HG03159 (cell line): Measurements from ENCODE around the gene RPS2.
A peak's percentile ranks its signal among the peaks of the same experiment; 100 is the strongest.

ENCODE experiments used
- ATAC-seq: cut with Tn5 transposase; IDR thresholded peaks from one replicate; pipeline ENCODE4 v1.9.1; 2021; ENCODE audit warnings: mild to moderate bottlenecking, moderate library complexity; ENCODE audit not compliant: unreplicated experiment

Gene RPS2

GRCh38 chr16:1982991-1983543 is 18.4 kb upstream of the RPS2 start:
- ATAC-seq = no peak

DNA sequence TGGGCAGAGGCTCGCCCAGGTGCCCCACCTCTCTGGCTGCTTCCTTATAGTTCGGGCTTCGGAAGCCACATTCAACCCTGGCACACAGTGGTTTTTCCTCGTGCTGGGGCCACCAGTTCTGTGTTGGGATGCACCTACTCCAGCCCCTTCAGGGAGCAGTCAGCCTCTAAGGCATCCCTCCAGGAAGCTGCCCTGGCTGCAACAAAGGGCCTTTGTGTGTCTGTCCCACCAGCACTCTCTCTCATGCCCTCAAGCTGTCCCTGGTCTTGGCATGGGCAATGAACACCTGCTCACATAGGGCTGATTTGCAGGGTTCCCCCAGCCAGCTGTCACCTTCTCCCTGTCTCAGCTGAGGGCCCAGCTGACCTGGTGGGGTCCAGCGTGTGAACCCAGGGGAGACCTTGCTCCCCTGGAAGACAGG is 17.4 kb upstream of the RPS2 start:
- no peak for ATAC-seq

GRCh38 chr16:1981398-1981836 is 16.8 kb upstream of the RPS2 start, which contains the start of gene NOXO1:
Gene NOXO1, minus strand, starts transcription at chr16:1981469. Its CDS starts 290 bp downstream, at chr16:1981179.
- no peak for ATAC-seq

- ATAC-seq = no peak
Measured at GRCh38 chr16:1980770-1981087, 16.1 kb upstream of the RPS2 start.

DNA sequence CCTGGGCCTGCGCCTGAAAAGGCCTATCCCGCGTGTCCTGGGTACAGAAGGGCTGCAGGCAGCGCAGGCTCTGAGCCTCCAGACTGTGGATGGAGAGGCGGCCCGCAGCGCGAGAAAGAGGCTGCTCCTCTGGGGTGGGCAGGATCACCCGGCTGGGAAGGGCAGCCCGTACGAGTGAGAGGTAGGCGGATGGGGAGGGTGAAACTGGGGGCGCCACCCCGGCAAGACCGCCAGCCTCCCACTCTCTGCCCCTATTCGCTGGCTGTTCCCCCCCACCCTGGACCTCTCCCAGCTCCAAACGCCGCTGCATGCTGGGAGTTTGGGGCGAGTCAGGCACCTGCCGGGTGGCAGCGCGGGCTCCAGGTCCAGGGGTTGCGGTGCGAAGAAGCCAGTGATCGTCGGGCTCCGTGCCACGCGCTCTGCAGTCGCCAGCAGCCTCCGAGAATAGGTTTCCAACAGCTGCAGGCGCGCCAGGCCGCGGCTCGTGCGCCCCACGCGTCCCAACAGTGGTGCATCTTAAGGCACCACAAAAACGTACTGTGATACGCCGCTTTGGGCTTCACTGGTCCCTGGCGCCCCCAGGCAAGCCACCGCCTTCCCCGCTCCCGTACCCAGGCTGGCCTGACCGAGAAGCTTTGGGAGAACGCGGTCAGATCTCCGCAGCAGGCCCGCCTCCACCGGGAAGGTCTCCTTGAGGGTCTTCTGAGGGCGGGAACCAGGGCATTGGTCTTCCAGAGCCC is 15.6 kb upstream of the RPS2 start:
- ATAC-seq = no peak

DNA sequence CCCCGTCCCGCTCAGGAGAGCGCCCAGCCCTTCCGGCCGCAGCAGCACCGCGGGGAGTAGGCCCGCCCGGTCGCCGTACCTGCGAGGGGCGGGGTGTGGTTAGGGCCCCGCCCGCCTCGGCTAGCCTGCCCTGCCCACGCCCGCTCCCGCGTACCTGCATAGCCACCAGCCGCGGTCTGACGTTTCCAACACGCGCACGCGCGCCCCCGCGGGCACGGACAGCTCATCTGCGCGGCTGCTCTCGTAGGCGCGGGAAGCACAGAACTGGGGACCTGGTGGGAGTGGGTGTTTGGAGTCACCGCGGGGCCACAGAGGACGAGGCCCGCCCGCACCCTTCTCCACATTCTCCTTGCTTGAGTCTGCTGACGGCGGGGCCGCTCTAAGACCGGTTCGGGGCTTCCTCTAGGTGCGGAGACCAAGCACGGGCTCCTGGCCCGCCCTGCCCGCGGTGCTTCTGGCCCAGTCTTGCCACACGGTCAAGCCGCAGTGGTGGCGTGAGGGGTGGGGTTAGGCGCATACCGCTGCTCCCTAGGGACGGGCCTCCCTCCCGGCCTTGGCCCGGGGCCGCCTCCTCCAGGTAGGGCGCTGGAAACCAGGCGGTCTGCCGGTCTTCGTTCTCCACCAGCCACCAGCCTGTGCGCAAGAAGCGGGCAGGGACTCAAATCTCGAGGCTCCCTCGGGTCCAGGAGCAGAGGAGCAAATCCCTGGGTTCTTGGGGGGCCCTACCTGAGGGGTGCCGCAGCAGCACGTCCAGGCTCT is 14.8 kb upstream of the RPS2 start:
- ATAC-seq = no peak

DNA sequence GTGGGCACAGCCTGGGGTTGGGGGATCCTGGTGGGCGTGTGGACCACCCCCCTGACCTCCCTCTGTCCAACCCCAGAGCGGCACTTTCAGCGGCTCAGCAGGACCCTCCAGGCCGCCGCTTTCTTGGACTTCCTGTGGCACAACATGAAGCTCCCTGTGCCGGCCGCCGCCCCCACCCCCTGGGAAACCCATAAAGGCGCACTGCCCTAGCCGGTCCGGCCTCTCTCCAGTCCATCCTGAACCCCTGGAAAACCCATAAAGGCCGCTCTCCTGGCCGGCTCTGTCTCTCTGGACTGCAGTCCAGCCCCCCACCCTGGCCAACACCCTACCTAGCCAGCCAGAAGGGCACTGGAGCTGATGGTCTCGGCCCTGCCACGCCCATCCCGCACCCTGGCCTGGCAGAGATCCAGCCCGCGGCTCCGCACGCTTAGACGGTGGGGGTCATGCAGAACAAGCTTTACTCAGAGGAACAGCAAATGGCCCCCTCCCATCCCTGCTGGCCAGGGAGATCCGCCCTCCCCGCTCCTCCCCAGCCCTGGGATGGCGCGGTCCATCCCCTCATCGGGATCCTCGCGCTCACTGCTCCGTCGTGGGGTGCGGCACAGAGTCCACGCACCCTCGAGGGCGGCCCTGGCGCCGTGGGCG is 14.0 kb upstream of the RPS2 start:
- ATAC-seq = no peak

DNA sequence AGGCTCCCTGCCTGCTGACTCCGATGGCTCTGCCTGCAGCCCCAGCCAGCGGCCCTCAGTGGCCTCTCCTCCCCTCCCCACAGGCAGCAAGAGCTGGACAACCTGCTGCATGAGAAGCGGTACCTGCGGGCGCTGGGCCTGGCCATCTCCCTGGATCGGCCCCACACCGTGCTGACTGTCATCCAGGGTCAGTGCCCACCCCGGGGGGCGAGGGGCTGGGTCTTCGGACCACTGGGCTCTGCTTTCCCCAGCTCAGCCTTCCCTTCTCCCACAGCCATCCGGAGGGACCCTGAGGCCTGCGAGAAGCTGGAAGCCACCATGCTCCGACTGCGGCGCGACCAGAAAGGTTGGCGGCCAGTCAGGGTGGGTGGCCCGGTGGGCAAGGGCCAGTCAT is 13.2 kb upstream of the RPS2 start:
- no peak for ATAC-seq

DNA sequence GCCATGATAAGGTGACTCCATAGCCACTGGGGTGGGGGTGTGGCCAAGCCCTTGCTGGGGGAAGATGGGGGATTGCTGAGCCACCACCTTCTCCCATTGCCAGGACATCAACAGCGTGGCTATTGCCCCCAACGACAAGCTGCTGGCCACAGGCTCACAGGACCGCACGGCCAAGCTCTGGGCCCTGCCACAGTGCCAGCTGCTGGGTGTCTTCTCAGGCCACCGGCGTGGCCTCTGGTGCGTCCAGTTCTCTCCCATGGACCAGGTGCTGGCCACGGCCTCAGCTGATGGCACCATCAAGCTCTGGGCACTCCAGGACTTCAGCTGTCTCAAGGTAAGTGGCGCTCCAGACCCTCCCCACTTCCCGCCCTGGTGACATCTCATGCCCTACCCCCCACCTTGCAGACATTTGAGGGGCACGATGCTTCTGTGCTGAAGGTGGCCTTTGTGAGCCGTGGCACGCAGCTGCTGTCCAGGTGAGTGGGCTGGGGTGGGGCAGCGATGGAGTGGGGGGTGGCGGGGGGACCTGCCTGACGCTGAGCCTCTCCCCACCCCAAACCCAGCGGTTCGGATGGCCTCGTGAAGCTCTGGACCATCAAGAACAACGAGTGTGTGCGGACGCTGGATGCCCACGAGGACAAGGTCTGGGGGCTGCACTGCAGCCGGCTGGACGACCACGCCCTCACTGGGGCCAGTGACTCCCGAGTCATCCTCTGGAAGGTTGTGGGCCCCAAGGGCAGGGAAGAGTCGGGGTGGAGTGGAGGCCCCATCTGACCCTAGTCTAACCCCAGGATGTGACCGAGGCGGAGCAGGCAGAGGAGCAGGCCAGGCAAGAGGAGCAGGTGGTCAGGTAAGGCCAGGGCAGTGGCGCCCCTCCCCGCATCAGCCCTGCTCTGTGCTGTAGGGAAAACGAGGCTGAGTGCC is 12.6 kb upstream of the RPS2 start:
- no peak for ATAC-seq

DNA sequence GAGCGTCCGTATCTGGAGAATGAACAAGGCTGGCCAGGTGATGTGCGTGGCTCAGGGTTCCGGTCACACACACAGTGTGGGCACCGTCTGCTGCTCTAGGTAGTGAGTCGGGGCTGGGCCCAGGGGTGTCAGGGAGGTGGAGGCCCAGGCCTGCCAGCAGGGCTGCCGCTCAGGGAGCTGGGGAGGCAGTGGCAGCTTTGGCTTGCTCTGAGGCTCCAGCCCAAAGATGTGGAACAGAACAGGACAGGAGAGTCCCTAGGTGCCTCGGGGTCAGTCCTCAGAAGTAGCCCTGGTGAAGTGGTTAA is 11.5 kb upstream of the RPS2 start:
- ATAC-seq = no peak

DNA sequence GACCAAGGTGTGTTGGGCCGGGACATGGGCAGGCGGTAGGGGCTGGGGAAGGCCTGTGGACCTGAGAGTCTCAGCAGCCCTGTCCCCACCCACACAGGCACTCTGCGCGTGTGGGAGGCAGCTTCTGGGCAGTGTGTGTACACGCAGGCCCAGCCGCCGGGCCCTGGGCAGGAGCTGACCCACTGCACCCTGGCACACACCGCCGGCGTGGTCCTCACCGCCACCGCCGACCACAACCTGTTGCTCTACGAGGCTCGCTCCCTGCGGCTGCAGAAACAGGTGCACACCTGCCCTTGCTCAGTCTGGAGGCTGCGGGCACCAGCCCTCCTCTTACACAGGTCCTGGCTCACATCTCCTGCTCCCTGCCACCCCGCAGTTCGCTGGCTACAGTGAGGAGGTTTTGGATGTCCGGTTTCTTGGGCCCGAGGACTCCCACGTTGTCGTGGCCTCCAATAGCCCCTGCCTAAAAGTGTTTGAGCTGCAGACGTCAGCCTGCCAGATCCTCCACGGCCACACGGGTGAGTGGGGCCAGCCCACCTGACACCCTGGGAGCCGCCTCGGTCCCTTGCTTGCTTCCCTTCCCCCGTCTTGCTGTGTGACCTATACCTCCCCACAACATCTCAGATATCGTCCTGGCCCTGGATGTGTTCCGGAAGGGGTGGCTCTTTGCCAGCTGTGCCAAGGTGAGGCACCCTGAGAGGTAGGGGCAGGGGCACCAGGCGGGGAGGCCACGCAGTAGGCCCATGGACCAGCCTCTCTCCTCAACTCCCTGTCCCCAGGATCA is 11.0 kb upstream of the RPS2 start:
- ATAC-seq = no peak

DNA sequence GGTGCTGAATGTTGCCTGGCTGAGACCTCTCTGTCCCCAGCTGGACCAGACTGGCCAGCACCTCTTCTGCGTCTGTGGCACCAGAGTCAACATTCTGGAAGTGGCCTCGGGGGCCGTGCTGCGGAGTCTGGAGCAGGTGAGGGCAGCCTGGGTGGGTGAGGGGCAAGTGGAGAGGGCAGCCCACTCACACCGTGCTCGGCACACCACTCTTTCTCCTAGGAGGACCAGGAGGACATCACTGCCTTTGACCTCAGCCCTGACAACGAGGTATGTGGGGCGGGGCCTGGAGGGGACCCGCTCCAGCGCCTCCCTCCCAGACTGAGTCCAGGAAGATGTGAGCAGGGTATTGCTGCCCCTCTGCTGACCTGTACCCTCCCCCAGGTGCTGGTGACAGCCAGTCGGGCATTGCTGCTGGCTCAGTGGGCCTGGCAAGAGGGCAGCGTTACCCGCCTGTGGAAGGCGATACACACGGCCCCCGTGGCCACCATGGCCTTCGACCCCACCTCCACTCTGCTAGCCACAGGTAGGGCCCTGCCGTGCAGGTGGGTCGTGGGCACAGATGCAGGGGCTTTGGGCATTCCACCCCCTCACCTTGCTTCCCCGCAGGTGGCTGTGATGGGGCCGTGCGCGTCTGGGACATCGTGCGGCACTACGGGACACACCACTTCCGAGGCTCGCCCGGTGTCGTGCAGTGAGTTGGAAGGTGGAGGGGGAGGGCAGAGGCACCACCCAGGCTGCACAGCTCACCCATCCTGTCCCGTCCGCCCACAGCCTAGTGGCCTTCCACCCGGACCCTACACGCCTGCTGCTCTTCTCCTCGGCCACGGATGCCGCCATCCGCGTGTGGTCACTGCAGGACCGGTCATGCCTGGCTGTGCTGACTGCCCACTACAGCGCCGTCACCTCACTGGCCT is 9.8 kb upstream of the RPS2 start:
- ATAC-seq = no peak

- ATAC-seq = no peak
Measured at GRCh38 chr16:1973461-1974156, 9.0 kb upstream of the RPS2 start.

- ATAC-seq = no peak
Measured at GRCh38 chr16:1972490-1972877, 7.9 kb upstream of the RPS2 start.

GRCh38 chr16:1971796-1972489 is 7.3 kb upstream of the RPS2 start, which contains the start of gene TBL3:
Gene TBL3, plus strand, starts transcription at chr16:1972053. Its CDS starts 112 bp downstream, at chr16:1972165.
- peak; percentile 80 for ATAC-seq

- ATAC-seq = no peak
Measured at GRCh38 chr16:1968146-1968953, 3.7 kb upstream of the RPS2 start.

DNA sequence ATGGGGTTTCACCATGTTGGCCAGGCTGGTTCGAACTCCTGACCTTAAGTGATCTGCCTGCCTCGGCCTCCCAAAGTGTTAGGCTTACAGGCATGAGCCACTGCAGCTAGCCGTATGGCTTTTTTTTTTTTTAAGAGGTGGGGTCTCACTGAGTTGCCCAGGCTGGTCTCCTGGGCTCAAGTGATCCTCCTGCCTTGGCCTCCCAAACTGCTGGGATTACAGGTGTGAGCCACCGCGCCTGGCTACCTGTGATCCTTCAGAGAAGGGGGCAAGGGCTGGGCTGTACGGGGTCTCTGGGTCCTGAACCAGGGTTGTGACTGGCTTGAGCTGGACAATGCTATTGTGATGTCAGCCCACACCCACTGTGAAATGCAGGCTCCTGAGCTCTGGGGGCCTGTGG is 1.8 kb upstream of the RPS2 start, which contains the start of gene RNF151:
RNF151 (plus strand) TSS at position 397 of the 400 bp plus-strand sequence. CDS start 26 bp downstream, outside the sequence.
- ATAC-seq = no peak
